GM18873 (cell line): ENCODE measurements around the gene DEFB113.
"Not testable (repeated sequence)": the region's sequence is repeated elsewhere in the genome, so short reads cannot be mapped to it uniquely, and the experiment has no call there.

Experiments used
- ATAC-seq: cut with Tn5 transposase; IDR thresholded peaks from one replicate; pipeline ENCODE4 v1.9.1; 2021; ENCODE audit warnings: mild to moderate bottlenecking, moderate library complexity, moderate number of reproducible peaks; ENCODE audit not compliant: unreplicated experiment, low FRiP score

The DEFB113 gene, protein sequence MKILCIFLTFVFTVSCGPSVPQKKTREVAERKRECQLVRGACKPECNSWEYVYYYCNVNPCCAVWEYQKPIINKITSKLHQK

DNA sequence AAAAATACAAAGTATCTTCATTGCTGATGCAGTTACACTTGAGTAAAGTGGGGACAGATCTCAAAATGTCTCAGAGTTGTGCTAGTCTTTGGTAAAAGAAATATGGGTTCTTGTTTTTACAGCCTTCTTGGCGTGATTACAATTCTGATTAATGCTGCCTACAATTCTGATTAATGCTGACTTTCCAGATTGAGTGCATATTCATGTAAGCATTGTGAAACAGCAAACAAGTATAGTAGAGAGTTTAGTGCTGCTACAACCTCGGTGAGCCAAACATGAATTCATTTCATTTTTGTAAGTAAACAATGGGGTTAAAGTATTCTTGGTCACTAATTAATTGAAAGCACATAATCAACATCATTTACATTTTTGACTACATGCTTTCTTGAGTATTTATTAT lies at the start of gene DEFB113:
Gene DEFB113 (minus strand): TSS at position 21 of the 400 bp plus-strand sequence. CDS start 0 bp downstream, at position 21.
- ATAC-seq = no peak

DNA sequence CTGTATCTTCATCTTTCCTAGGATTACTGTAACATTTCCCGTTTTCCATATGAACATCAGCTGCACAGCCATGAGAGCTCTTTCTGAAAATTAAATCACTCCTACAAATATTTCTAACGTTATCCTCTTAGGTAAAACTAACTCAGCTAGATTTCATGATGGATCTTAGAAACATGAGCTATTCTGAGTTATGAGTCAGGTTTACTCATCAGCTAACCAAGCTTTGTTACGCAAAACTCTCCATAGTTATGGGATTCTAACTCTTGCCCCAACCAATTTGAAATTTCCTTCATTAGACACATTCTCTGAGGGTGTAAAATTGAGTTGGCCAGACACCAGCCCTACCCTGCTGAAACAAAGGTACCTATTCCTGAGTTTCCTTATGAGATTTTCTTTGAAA lies 38.4 kb upstream of the DEFB113 start:
- no peak for ATAC-seq

DNA sequence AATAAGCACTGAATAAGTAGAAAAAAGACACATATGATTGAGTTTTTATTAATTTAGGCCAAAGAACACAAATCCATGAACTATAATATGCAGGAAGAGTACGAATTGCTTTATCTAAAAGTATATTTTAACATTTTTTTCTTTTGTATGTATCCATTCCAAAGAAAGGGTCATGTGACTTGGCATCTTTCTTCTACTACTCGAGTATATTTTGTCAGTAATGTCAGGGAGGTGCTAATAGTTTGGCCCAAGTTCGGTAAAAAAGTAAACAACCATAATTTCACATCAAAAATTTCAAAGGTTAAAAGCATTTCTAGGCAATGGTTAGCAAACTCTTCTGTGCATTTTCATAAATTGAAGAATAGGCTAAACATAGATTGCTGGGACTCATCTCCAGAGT lies 33.7 kb upstream of the DEFB113 start:
- no peak for ATAC-seq

DNA sequence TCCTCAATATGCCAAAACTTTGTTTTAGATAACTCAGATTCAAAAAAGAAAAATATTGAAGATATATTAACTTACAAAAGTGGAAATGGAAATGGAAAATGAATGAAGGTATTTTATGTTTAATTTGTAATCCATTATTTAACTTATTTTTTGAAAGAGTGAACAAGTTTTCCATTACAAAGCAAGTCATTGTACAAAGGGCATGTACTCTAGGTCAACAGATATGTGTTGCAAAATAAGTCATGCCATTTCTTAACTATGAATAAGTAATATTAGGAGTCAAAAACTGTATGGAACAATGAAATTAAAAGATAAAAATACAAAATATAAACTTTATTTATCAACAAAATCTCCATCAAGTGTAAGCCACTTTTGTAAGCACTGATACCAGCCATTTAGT lies 25.9 kb upstream of the DEFB113 start:
- no peak for ATAC-seq

DNA sequence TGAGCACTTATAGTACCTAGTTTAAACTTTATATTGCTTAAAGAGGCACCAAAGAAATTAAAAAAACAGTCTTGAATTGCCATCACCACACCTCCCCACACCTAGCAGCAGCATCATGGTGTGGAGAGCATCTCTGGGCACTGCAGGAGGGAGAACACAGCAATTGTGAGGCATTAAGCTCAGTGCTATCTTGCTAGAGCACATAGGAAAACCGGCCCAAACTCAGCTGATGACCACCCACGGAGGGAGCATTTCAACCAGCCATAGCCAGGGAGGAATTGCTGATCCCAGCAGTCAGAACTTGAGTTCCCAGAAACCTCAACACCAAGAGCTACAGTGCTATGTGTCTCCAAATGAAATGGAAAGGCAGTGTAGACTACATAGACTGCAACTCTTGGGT lies 19.5 kb upstream of the DEFB113 start:
- ATAC-seq = no peak

DNA sequence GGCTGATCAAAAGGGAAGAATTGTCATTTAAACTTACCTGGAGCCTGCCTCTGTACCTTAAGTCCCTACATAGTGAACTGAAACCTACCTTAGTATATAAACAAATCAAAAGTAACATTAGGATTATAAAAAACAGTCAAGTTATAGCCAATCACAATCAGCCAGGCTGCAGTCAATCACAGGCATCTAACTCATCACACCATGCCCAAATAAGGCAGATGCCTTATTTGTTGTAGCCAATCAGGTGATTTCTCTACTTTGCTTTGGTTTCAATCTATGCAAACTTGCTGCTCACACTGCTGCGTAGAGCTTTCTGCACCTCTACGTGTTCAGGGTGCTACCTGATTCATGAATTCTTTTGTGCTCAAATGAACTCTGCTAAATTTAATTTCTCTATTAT lies 18.3 kb upstream of the DEFB113 start:
- no peak for ATAC-seq

DNA sequence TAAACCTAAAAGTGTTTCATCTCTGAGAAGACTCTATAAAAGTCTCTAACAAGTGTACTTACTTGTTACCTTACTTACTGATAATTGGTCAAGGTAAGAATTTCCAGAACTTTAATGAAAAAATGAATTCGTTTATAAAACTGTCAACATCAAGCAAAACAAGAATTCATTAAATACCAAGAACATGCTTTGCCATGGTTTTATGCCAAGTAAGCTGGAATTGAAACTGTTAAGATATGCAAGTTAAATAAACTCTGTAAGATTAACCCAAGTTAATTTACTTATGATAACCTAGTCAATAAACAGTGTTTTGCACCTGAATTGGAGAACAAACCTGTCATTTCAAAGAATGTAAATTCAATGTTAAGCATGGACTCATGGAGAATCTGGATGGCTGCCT lies 17.1 kb upstream of the DEFB113 start:
- ATAC-seq = no peak

DNA sequence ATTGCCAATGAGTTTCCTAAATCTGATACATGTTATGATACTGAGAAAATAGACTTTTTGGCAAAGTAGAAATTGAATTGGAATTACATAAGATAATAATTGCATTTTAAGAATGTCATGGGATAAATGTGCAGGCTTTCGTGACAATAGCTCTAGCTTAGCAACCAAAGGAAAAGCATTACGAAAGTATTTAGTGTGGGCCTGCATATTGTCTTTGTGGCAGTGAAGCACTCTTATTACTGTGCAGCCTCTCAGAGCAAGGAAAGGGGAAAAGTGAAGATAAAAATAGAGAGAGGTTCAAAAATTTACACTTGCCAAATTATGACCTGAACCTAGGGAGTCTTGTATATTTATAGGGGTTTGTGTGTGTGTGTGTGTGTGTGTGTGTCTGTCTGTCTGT lies 12.6 kb upstream of the DEFB113 start:
- ATAC-seq = no peak

DNA sequence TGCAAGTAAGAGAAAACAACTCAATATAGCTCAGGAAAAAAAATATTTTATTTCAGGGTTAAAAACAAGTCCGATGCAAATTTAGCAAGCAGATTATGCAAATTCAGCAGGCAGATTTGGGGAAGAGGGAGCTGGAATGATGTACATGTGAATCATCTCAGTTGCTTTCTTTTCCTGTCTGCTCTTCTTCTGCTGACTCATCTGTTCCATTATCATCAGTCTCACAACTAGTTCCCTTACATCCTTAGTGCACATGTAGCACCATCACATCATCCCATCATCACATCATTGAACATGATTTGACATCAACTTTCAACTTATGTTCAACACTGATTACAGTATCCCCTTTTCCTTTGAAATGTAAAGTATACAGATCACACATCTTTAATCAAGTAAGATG lies 11.5 kb upstream of the DEFB113 start:
- ATAC-seq = peak; percentile 51

DNA sequence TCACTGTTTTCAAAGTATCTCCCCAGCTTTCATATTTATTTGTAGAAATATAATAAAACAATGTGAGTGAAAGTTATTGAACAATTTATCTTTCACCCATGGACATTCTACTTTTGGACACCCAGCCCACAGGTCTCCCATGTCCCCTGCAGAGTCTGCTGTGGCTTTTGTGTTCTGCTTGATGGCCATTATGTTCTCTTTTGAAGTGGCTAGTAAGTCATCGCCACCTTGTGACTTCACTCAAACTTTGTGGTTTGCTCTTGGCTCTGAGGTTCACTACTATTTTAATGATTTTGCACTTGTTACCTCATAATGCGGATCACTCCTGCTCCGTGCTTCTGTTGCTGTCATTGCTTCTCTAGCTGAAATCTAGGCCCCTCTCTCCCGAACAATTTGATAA lies 10.2 kb upstream of the DEFB113 start:
- ATAC-seq = no peak

DNA sequence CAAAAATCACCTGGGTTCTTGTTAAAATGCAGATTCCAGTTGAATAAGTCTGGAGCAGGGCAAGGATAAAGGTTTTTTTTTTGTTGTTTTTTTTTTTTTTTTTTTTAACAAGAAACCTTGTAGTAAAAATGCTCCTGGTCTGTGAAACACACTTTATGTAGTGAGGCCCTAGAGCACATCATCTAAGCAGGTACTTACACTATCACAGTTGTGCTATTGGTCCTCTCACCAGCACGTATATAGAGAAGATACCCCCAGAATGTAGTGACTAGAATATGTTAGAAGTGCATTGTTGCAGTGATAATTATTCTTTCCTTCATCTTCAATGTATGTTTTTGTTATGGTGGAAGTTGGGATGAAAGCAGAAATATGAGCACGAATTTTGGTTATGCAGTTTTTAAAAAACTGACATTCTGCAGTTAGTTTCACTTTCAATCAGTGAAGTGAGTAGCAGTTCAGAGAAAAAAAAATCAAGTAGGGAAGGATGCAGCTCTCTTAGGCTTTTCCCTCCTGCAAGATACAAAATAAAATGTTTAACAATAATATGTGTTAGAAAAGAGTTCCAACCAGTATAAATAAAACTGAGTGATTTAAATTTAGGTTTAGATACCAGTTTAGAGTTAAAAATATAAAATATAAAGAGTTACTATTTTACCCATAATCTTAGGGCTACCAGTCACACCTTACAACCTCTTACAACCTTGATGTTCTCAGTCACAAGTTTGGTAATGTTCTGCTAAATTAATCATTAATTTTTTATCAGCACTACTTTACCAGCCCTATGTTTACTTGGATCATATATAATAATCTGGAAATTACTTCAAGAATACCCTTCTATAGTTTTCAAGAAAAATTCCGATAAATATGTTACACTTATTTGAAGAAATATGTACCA lies 9.2 kb upstream of the DEFB113 start:
- peak; percentile 49 for ATAC-seq

DNA sequence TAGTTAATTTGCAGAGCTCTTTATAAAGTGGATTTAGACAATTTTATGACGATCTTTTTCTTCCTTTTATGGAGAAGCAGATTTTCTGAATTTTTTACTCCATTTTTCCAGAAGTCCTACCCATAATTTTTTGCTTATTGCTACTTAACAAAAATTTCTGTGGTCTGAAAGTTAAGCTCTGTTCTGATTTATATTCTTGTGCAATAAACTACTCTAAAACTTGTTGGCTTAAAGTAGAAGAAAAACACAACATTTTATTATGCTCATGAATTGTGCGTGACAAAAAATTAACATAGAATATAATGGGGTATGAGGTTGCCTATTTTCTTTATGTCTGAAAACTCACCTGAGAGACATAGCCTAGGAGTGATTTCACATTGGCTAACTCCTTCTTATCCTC lies 2.6 kb downstream of the DEFB113 start:
- no peak for ATAC-seq

DNA sequence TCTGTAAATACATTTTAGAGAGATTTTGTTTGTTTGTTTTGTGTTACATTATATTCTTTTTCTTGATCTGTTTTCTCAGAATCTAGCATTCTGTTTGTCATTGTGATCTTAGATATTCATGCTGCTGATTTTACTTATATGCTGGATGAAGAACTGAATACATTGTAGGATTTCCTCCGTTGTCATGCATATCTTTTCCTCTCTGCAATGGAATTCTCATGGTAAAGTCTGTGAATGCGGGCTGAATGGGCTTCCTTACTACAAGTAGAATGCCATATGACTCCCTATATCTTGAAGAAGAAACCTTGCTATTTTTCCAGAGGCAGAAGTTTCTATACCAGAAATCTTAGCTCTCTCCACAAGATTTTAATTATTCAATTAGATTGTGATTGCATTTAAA lies 3.1 kb downstream of the DEFB113 start:
- ATAC-seq = no peak

DNA sequence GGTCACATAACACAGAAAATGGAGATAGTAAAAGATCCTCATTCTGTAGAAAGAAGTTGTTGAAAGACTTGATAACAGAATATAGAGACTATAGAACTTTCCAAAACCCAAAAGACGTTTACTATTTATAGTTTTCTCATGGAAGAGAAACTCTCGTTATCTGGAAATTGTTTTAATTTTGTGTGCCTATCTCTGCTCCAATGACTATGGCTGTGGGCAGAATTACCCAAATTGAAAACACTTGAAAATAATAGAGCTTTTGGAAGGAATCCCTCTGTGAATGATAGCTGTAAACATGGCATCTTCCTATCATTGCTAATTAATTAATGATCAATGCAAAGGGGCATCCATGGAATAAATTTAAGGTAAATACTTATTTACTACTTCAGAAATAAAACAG lies 5.4 kb downstream of the DEFB113 start, which contains the start of gene DEFB114:
Gene DEFB114 (minus strand): TSS at position 101 of the 400 bp plus-strand sequence. CDS start 59 bp downstream, at position 42.
- no peak for ATAC-seq

DNA sequence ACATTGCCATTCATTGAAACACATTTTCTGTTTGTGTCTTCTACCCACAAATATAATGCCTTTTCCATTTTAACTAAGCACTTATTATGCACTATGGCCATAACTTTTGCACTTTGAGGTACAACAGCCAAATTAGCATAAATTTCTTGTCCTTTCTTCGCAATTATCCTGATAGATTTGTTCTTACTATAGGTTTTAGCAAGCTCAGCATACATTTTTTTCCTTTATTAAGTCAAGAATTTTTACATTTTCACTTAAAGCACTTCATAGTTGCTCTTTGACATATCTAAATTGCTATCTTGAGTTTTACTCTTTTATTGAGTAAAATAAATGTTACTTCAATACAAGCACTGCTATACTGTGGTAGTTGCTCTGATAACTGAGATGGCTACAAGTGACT lies 11.2 kb downstream of the DEFB113 start:
- ATAC-seq = no peak

DNA sequence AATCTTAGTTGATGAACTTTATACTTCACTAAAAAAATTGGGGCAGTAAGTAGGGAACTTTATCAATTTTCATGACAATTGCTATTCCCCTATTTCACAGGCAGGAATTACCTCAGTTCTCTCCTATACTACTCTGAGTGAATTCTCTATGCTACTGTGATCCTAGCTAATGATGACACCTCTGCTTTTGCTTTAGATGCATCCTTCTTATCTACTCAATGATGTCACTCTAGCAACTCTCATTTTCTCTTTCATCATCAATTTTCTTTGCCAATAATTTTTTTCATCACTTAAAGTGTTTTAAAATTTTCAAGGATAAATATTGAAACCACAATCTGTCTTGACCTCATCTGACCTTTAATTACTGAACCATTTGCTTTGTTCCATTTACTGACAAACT lies 13.6 kb downstream of the DEFB113 start:
- ATAC-seq = no peak

DNA sequence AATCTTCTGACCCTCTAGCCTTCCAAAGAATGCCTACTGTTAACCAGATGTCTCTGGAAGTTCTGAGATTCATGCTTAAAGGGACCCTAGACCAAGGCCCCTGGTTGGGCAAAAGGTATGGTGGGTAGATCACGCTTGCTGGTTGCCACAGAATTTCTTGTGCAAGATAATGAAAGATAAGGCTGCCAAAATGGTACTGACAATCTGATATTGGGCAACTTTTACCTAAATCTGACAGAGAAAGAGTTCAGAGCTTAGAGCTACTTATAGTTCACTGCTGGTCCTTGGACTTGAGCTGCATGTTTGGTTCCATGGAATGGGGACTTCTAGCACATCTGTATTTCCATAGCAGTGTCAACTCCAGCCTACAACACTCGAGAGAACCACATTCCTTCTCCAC lies 17.5 kb downstream of the DEFB113 start:
- no peak for ATAC-seq

DNA sequence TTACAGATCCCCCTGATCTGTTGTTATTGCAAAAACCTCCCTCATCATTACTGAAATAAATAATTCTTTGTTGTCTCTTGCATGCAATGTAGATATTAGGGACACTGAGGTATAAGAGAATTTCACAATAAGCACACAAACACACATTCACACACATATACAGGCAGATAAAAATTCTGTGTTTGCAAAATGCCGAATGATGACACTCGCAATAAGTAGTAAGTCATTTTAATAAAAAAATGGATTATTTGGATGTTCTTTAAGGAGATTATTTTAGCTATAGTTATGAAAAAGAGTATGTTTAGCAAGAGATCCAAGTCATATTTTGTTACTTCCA lies 19.0 kb downstream of the DEFB113 start:
- ATAC-seq = no peak

DNA sequence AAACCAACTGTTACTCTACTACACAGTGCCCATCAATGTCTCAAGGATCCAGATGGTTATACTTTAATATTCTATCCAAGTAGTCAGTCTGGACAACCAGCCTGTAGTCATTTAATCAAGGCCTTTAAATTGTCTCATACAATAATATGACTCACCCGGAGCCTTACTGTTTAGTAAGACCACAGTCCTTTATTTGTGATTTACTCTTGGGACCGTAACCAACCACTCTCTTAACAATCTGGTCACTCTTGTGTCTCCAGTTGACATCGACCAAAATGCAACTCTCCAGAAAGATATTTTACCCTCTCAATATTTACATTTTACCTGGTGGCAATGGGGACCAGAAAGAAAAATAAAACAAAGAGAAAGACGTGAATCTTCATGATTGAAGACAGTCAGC lies 20.4 kb downstream of the DEFB113 start:
- no peak for ATAC-seq

DNA sequence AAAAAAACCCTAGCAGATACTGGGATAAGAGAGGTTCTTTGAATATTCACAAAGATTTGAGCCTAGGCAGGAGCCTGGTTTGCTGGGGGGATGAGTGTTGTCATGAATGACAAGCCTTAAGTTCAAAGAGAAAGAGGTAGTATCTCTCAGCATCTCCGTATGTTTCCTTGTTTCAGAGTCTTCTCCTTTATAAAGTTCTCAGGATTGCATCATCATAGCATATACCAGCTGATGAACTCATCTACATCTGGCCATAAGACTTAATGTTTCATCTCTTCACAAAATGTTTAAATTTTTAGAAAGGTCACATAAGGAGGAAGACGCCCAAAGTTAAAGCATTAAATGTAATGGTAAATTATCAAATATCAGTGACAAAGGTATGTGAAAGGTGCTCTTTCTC lies 22.6 kb downstream of the DEFB113 start:
- no peak for ATAC-seq

DNA sequence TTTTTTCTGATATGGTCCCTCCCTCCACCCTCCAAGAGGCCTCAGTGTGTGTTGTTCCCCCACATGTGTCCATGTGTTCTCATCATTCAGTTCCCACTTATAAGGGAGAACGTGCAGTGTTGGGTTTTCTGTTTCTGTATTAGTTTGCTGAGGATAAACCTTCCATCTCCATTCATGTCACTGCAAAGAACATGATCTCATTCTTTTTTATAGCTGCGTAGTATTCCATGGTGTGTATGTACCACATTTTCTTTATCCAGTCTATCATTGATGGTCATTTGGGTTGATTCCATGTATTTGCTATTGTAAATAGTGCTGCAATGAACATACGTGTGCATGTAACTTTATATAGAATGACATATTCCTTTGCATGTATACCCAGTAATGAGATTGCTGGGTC lies 25.4 kb downstream of the DEFB113 start:
- not testable (repeated sequence) for ATAC-seq

DNA sequence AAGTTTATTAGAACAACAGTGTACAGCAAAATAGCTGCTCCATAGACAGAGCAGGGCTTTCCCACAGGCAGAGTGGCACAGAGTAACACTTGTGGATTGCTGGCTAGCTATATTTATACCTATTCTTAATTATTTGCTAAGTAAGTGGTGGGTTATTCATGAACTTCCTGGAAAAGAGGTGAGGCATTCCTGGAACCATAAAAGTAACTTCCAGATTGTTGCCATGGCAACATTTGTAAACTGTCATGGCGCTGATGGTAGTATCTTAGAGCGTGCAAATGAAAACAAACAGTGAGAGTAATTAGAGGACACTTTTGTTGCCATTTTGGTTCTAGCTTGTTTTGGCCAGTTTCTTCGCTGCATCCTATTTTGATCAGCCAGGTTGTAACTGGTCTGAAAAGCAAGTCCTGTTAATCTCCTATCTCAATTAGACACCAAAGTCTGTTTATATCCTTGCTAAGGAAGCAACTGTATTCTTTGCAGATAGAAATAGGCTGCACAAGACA lies 29.4 kb downstream of the DEFB113 start:
- no peak for ATAC-seq
